NCI-H1417 treated with DMSO at 0.1 percent for 48 hours (cell line): ENCODE measurements around the gene PITPNC1.
A peak's percentile ranks its signal among the peaks of the same experiment; 100 is the strongest.
"Not testable (repeated sequence)": the region's sequence is repeated elsewhere in the genome, so short reads cannot be mapped to it uniquely, and the experiment has no call there.

Experiments used
- DNase-seq: peaks from one replicate; lab custom pipeline; 2025; lab: John Stamatoyannopoulos, UW

Gene PITPNC1

GRCh38 chr17:67686241-67686640 lies 309.2 kb downstream of the PITPNC1 start:
- DNase-seq = no peak

- no peak for DNase-seq
Observed at GRCh38 chr17:67687511-67687910, 310.4 kb downstream of the PITPNC1 start.

GRCh38 chr17:67689534-67690177 lies 312.6 kb downstream of the PITPNC1 start:
- DNase-seq = peak; percentile 3

- no peak for DNase-seq
Observed at GRCh38 chr17:67693811-67694210, 316.7 kb downstream of the PITPNC1 start.

- DNase-seq = no peak
Observed at GRCh38 chr17:67696347-67696746, 319.3 kb downstream of the PITPNC1 start.

GRCh38 chr17:67696853-67697498 lies 319.9 kb downstream of the PITPNC1 start:
- peak; percentile 78 for DNase-seq

- DNase-seq = peak; percentile 6
Observed at GRCh38 chr17:67700037-67700724, 323.1 kb downstream of the PITPNC1 start.

- DNase-seq = no peak
Observed at GRCh38 chr17:67700725-67701119, 323.6 kb downstream of the PITPNC1 start.

GRCh38 chr17:67702861-67703260 lies 325.8 kb downstream of the PITPNC1 start:
- not testable (repeated sequence) for DNase-seq

- DNase-seq = no peak
Observed at GRCh38 chr17:67707442-67707841, 330.4 kb downstream of the PITPNC1 start.

- DNase-seq = no peak
Observed at GRCh38 chr17:67708378-67708777, 331.3 kb downstream of the PITPNC1 start.

- DNase-seq = no peak
Observed at GRCh38 chr17:67711916-67712315, 334.8 kb downstream of the PITPNC1 start.

- DNase-seq = no peak
Observed at GRCh38 chr17:67712375-67712774, 335.3 kb downstream of the PITPNC1 start.

GRCh38 chr17:67713169-67713568 lies 336.1 kb downstream of the PITPNC1 start:
- DNase-seq = no peak

GRCh38 chr17:67716405-67716798 lies 339.3 kb downstream of the PITPNC1 start:
- DNase-seq = no peak

GRCh38 chr17:67717192-67717623 lies 340.1 kb downstream of the PITPNC1 start:
- DNase-seq = no peak

- peak; percentile 93 for DNase-seq
Observed at GRCh38 chr17:67717624-67718324, 340.7 kb downstream of the PITPNC1 start, which contains the start of gene NOL11. Gene NOL11, plus strand, starts transcription at chr17:67717936. Its CDS starts 12 bp downstream, at chr17:67717948.

GRCh38 chr17:67718325-67718941 lies 341.4 kb downstream of the PITPNC1 start:
- DNase-seq = no peak

GRCh38 chr17:67725373-67725791 lies 348.3 kb downstream of the PITPNC1 start:
- no peak for DNase-seq

- DNase-seq = no peak
Observed at GRCh38 chr17:67725807-67726206, 348.7 kb downstream of the PITPNC1 start.

GRCh38 chr17:67727152-67728039 lies 350.3 kb downstream of the PITPNC1 start:
- DNase-seq = not testable (repeated sequence)
